ENCODE data around the gene LCMT1. TPM values are rescaled to one million over a fixed set of nuclear protein-coding genes. Genes with fewer than 3 reads are reported as not detected.

The LCMT1 gene
- total RNA-seq, 2 donors from 2014 or later = 66.9 to 68.6 TPM

DNA sequence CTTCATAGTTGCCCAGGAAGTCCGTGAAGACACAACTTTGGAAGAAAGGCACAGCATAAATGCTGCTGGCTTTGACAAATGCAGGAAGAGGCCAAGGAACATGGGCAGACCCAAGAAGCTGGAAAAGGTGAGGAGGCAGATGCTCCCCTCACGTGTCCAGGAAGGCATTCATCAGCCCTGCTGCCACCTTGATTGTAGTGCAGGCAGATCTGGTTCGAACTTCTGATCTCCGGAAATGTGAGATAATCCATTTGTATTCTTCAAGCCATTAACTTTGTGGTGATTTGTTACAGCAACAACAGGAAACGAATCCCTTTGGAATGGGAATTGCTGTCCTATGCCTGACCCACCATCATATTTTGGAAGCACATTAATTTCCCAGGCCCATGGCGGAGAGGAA is 28.5 kb upstream of the LCMT1 start:
- Mint-ChIP-seq H3K9me3 (peaks cover 5% of the 10 kb centered on the region), H3K27me3 (ENCODE audit: insufficient read depth) (peaks cover 10% of the 10 kb centered on the region), H3K36me3 (ENCODE audit: low read depth) (no peaks in the 10 kb centered on the region), H3K4me3 (no peak overlapping the region), H3K27ac (no peak overlapping the region), H3K4me1 (peaks cover 15% of the 10 kb centered on the region)
- Histone ChIP-seq H3K4me1 (ENCODE audit: control insufficient read depth, insufficient read depth, low read length) (no peaks in the 10 kb centered on the region), H3K27me3 (ENCODE audit: control insufficient read depth, insufficient read depth, low read length, poor library complexity, severe bottlenecking) (no peaks in the 10 kb centered on the region), H3K27ac (ENCODE audit: low read depth, low read length) (no peak overlapping the region), H3K36me3 (ENCODE audit: control insufficient read depth, insufficient read depth, low read length) (no peaks in the 10 kb centered on the region), H3K9me3 (ENCODE audit: control insufficient read depth, low read length) (peaks cover 13% of the 10 kb centered on the region), H3K4me3 (ENCODE audit: low read length) (no peak overlapping the region), H3K9ac (ENCODE audit: extremely low read depth, low read length, poor library complexity, severe bottlenecking) (no peak overlapping the region)
- WGBS, 2 experiments (ENCODE audit: insufficient coverage in 1 of 2, insufficient read length in 1 of 2) = 83 to 93% methylated on average over 5 to 6 of the region's 6 CpGs
- DNase-seq = no peak
- no peak for TF ChIP-seq CTCF (conservative IDR thresholded peaks at IDR 0.05)

DNA sequence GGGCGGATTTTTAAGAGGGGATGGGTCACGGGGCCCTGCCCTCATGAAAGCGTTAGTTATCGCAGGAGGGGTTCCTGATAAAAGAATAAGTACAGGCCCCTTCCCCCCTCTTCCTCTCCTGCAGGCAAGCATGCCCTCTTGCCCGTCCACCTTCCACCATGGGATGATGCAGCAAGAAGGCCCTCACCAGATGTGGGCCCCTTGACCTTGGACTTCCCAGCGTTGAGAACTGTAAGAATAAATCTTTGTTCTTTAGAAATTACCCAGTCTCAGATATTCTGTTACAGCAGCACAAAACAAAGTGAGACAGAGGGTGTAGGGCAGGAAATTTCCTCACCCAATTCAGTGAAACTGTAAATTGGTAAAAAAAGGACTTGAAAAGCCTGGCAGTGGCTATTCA is 27.8 kb upstream of the LCMT1 start:
- H3K36me3 ChIP-seq (ENCODE audit: control insufficient read depth, insufficient read depth, low read length) = no peaks in the 10 kb centered on the region
- H3K9me3 ChIP-seq (ENCODE audit: control insufficient read depth, low read length) = peaks cover 6% of the 10 kb centered on the region
- DNase-seq = no peak
- no peaks in the 10 kb centered on the region for H3K36me3 Mint-ChIP-seq (ENCODE audit: low read depth)
- H3K9ac ChIP-seq (ENCODE audit: extremely low read depth, low read length, poor library complexity, severe bottlenecking) = no peak overlapping the region
- H3K27me3 ChIP-seq (ENCODE audit: control insufficient read depth, insufficient read depth, low read length, poor library complexity, severe bottlenecking) = no peaks in the 10 kb centered on the region
- no peaks in the 10 kb centered on the region for H3K4me1 ChIP-seq (ENCODE audit: control insufficient read depth, insufficient read depth, low read length)
- peaks cover 10% of the 10 kb centered on the region for H3K27me3 Mint-ChIP-seq (ENCODE audit: insufficient read depth)
- no peaks in the 10 kb centered on the region for H3K9me3 Mint-ChIP-seq
- no peak overlapping the region for H3K27ac Mint-ChIP-seq
- peaks cover 15% of the 10 kb centered on the region for H3K4me1 Mint-ChIP-seq
- no peak overlapping the region for H3K27ac ChIP-seq (ENCODE audit: low read depth, low read length)
- 94 to 100% methylated on average over 1 to 6 of the region's 6 CpGs for WGBS, 2 experiments (ENCODE audit: insufficient coverage in 1 of 2, insufficient read length in 1 of 2)
- TF ChIP-seq CTCF (conservative IDR thresholded peaks at IDR 0.05) = no peak
- no peak overlapping the region for H3K4me3 ChIP-seq (ENCODE audit: low read length)
- no peak overlapping the region for H3K4me3 Mint-ChIP-seq

DNA sequence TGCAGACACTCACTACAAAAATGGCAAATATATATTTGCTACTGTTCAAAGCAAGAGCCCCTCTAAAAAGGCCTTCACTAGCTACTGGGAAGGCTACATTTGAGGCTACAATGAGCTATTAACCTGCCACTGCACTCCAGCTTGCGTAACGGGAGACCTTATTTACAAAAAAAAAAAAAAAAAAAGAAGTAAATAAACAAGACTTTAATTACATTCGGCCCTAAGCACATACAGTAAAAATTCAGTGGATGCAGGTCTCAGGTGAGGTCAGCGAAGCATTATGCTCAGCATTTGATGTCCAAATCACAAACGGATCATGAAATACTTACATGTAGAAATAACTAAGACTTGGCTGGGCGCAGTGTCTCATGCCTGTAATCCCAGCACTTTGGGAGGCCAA is 26.7 kb upstream of the LCMT1 start:
- Histone ChIP-seq H3K9me3 (ENCODE audit: control insufficient read depth, low read length) (no peaks in the 10 kb centered on the region), H3K27ac (ENCODE audit: low read depth, low read length) (no peak overlapping the region), H3K36me3 (ENCODE audit: control insufficient read depth, insufficient read depth, low read length) (no peaks in the 10 kb centered on the region), H3K27me3 (ENCODE audit: control insufficient read depth, insufficient read depth, low read length, poor library complexity, severe bottlenecking) (no peaks in the 10 kb centered on the region), H3K9ac (ENCODE audit: extremely low read depth, low read length, poor library complexity, severe bottlenecking) (no peak overlapping the region), H3K4me1 (ENCODE audit: control insufficient read depth, insufficient read depth, low read length) (no peaks in the 10 kb centered on the region), H3K4me3 (ENCODE audit: low read length) (no peak overlapping the region)
- TF ChIP-seq CTCF (conservative IDR thresholded peaks at IDR 0.05) = no peak
- no peak for DNase-seq
- peaks cover 14% of the 10 kb centered on the region for H3K4me1 Mint-ChIP-seq
- WGBS, 2 experiments (ENCODE audit: insufficient coverage in 1 of 2, insufficient read length in 1 of 2) = 79 to 92% methylated on average over 4 to 6 of the region's 6 CpGs
- H3K36me3 Mint-ChIP-seq (ENCODE audit: low read depth) = no peaks in the 10 kb centered on the region
- H3K4me3 Mint-ChIP-seq = no peak overlapping the region
- no peaks in the 10 kb centered on the region for H3K9me3 Mint-ChIP-seq
- H3K27me3 Mint-ChIP-seq (ENCODE audit: insufficient read depth) = peaks cover 10% of the 10 kb centered on the region
- no peak overlapping the region for H3K27ac Mint-ChIP-seq
